ENCODE data around the gene NCOA4.
"Not testable (repeated sequence)": the region's sequence is repeated elsewhere in the genome, so short reads cannot be mapped to it uniquely, and the experiment has no call there.

NCOA4 gene

DNA sequence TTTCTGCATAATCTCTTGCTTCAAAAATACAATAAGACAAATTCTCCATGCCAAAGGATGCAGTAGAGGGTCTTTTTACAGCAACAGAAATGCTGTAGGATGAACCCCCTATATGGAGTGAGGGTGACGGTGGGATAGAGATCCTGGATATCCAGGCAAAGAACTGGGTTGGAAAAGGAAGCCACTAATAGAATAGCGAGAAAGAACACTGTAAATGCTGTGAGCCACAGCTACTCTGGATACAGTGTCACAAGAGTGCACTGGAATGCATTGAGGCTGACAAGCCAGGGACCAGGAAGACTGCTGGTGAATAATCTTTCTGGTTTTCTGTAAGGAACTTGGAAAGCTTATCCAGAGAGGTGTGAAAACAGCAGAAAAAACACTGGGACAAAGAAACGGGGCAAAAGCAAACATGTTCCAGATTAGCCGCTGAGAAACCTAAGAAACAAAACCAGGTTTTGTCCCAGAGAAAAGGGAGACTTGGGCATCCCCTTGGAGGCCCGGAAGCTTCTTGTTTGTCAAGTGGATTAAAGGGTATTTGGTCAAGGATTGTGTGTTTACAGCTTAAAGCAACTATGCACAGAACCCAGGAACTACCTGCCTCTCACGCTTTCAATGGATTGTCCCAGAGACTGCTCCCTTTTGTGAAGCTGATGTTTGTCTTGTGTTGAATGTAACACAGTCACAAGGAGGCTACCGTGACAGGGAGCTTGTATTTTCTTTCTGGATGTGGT, 21.8 kb upstream of the NCOA4 start:
- no peak for DNase-seq (ENCODE audit: low read depth in 2 of 2)

DNA sequence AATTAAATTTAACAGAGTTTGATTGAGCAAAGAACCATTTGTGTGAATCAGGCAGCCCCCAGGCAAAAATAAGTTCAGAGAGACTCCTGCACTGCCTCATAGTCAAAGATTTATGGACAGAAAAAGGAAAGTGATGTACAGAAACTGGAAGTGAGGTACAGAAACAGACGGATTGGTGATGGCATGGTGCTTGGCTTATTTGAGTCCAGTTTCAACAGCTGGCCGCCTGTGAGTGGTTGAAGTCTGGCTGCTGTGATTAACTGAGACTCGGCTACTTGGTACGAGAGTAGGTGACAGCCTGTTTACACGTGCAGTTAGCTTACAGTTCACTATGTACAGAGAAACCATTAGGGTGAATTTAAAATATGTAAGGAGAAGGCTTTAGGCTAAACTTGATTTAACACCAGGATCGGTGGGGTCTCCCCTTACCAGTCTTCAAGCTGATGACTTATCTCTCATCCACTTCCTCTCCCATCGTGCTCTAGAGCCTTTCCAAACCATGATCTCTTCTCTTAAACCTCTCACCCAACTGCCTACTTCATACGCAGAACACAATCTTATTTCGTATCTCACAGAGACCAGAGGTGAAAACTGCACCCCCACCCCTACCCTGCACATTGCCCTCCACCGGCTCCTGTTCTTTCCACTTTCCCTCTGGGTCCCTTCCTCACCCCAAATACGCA, 20.7 kb upstream of the NCOA4 start:
- no peak for DNase-seq (ENCODE audit: low read depth in 2 of 2)

- not testable (repeated sequence) for DNase-seq (ENCODE audit: low read depth in 2 of 2)
Measured at GRCh38 chr10:46049497-46049831, 19.0 kb upstream of the NCOA4 start.

DNA sequence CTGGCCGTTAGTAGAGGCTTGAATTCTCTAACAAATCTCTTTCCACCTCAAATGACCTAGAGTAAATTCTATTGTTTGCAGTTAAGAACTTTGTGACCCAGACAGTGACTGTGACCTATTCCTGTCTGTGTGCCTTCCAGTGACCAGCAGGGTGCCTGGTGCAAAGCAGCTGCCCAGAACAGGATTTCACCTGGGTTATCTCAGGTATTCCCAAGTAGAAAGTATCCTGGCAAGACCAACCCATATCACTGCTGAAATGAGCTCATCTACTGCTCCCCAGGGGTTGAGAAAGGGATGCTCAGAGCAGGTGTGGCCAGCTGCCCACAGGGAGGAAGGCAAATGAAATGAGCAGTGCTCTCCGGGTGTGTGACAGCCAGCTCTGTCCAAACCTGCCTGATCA, 17.7 kb upstream of the NCOA4 start:
- no peak for DNase-seq (ENCODE audit: low read depth in 2 of 2)

GRCh38 chr10:46046261-46046660, 15.8 kb upstream of the NCOA4 start, which contains the start of gene MSMB:
Gene MSMB, minus strand, starts transcription at chr10:46046269. Its CDS starts 32 bp downstream, at chr10:46046237.
- no peak for DNase-seq (ENCODE audit: low read depth in 2 of 2)

- no peak for DNase-seq (ENCODE audit: low read depth in 2 of 2)
Measured at GRCh38 chr10:46042527-46042926, 12.1 kb upstream of the NCOA4 start.

GRCh38 chr10:46040004-46040403, 9.6 kb upstream of the NCOA4 start:
- DNase-seq (ENCODE audit: low read depth in 2 of 2), result no peak

DNA sequence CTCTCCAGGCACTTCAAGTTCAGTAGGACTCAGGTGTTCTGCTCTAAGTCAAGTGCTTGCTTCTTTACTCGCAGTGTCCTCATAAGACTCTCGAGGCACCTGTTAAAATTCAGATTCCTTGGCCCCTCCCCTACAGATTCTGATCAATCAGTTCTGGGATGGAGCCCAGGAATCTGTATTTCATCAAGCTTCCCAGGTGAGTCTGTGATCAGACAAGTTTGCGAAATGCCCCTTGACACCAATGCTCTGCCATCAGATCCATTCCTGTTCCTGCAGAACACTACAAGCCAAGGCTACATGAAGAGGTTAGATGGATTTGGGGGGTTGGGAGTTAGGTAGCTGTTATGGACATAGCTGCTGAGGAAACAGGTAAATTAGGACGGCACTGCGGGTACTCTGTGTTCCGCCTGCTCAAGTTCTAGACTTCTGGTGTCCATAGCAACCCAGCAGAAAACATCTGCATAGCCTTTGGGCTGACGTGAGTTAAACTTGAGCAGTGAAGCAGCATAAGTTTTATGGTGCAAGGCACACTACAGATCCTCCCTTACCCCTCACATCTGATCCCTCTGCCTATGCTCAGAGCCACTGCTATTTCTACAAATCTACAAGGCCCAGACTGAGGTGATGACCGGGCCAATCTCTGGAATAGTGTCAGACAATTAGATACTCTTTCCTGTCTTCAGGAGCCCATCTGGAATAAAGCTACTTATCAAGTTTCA, 6.8 kb upstream of the NCOA4 start:
- DNase-seq (ENCODE audit: low read depth in 2 of 2), result no peak

DNA sequence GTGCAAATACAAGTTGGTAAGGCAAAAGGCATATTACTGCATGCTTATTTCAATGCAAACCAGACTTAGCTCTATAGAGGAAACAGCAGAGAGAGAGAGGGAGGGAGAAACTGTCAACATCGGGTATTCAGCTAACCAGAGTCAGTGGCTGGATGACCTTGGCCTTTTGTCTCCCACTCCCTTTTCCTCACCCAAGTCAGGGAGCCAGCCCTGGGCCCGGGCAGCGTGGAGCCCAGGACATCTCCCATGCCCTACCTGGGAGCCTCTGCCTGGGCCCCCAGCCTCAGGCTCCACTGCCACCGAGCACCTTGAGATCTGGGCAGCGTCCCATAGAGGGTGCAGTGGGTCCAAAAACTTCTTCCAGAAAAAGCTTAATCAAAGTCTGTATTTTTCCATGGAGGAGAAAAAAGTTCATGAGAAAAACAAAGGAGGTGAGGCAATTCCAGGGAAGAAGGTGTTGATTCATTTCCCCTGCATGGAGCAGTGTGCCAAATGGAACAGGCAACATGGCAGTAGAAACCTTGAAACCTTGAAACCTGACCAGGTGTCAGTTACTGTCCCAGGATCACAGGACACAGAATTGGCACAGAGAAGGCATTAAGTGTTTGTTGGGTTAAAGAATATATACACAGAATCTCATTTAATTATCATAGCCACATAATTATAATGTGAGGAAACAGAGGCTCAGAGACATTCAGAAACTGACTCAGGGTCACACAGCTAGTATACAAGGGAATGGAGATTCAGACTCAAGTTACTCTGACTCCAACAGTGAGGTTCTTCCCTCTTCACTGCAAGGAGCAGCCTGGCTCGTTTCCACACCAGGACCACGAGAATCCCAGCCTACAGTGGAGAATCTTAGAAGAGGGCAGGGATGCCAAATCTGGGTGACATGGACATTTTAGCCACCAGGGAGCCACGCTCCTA, 5.8 kb upstream of the NCOA4 start:
- no peak for DNase-seq (ENCODE audit: low read depth in 2 of 2)

- no peak for DNase-seq (ENCODE audit: low read depth in 2 of 2)
Measured at GRCh38 chr10:46033602-46034011, 3.2 kb upstream of the NCOA4 start.

GRCh38 chr10:46031648-46032532, 1.5 kb upstream of the NCOA4 start:
- DNase-seq (ENCODE audit: low read depth in 2 of 2), result no peak

- DNase-seq (ENCODE audit: low read depth in 2 of 2), result no peak
Measured at GRCh38 chr10:46029461-46030030, 877 bp downstream of the NCOA4 start.

DNA sequence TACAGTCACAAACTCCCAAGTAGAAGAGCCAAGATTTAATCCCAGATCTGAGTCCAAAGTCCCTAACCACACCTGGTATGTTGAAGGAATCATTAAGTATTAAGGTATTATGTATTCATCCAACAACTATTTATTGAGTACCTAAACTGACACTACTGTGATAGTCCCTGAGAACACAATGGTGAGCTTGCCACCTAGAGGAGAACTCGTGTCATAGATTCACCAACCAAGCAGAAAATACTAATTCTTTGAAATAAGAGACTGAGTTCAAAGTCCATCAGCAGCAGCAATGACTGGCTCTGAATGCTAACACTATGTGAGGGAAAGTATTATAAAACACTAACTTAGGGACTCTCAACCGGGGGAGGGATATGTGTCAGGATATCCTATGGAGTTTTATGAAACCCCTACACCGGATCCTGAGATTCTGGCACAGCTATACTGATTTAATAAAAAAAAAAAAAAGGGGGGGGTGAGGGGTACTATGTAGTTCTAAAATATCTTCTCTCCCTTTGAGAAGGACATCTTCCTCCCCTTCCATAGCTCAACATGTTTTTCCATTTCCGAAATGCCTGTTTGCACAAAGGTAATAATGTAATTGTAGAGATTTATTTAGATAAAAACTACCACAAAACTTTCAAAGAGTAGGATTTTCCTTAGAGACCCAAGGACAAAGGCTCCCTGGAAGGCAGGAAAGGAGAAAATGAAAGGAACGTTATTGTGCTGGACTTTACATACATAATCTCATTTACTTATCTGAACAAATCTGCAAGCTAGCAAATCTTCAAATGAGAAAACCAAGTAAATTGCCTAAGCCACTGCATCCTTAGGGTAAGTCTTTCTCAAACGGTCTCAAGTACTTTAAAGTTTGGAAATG, 1.6 kb downstream of the NCOA4 start:
- no peak for DNase-seq (ENCODE audit: low read depth in 2 of 2)

DNA sequence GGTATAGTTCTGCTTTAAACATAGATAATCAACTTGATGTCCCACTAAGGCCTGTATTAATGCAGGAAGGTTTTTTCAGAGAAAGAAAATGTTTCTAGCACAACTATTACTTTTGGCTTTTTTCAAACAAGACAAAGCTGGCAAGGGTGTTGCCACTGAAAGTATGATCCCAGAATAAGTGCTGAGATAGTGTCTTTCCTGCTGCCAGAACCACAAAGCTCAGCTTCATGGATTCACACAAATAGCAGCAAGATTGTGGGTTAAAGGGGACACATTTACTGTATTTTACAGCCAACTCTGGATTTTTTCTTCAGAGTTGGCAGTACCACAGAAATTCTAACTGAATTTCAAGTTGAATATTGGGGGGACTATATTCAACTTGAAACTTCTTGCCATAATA, 4.3 kb downstream of the NCOA4 start:
- no peak for DNase-seq (ENCODE audit: low read depth in 2 of 2)

DNA sequence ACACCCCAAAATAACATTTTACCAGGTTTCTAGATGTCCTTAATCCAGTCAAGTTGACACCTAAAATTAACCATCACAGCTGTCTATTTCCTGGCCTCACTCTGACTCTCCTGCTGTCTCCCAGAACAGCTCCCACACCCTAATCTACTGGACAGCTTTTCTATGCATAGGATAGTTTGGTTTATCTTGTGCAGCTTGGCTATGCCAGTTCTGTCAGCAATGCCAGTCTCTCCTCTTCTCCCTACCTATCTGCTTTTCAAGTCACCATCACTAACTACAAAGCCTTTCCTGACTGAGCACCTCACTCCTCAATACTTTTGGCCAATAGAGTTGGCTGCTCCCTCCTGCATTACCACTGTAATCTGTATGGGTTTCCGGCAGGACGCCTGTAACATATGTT, 5.0 kb downstream of the NCOA4 start:
- DNase-seq (ENCODE audit: low read depth in 2 of 2), result no peak

GRCh38 chr10:46024948-46025347, 5.5 kb downstream of the NCOA4 start:
- no peak for DNase-seq (ENCODE audit: low read depth in 2 of 2)

GRCh38 chr10:46022978-46023702, 7.3 kb downstream of the NCOA4 start:
- DNase-seq (ENCODE audit: low read depth in 2 of 2), result peak; percentile 50 to 79

GRCh38 chr10:46020344-46020657, 10.1 kb downstream of the NCOA4 start:
- no peak for DNase-seq (ENCODE audit: low read depth in 2 of 2)

Measured in stimulated activated CD4-positive, alpha-beta T cell treated with anti-CD3 and anti-CD28 coated beads, Interleukin-12 subunit alpha, Interleukin-12 subunit beta, amount 100 ng/mL, for 24 hours (primary cell).